ENCODE measurements around the gene SPATA16. TPM values are rescaled to one million over a fixed set of nuclear protein-coding genes. Genes with fewer than 3 reads are reported as not detected.
"Not testable (repeated sequence)": the region's sequence is repeated elsewhere in the genome, so short reads cannot be mapped to it uniquely, and the experiment has no call there.

The SPATA16 gene
- total RNA-seq, 1 donor from 2014 or later, result not detected

DNA sequence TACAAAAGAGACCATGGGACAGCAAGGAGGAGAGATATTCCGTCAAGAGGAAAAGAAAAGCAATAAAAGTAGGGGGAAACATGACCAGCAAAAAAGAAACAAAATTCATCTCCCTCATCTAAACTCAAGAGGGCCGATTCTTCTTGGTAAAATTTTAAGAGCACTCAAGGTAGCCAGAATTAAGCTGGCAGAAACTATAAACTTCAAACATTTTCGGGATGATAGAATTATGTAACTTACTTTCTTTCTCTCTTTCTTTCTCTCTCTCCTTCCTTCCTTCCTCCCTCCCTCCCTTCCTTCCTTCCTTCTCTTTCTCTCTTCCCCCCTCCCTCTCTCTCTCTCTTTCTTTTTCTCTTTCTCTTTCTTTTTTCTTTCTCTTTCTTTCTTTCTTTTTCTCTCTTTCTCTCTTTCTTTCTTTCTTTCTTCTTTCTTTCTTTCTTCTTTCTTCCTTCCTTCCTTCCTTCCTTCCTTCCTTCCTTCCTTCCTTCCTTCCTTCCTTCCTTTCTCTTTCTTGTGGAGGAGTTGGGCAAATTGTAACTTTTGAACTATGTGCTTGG is 180.3 kb downstream of the SPATA16 start:
- DNase-seq (ENCODE audit: low spot score), result not testable (repeated sequence)

DNA sequence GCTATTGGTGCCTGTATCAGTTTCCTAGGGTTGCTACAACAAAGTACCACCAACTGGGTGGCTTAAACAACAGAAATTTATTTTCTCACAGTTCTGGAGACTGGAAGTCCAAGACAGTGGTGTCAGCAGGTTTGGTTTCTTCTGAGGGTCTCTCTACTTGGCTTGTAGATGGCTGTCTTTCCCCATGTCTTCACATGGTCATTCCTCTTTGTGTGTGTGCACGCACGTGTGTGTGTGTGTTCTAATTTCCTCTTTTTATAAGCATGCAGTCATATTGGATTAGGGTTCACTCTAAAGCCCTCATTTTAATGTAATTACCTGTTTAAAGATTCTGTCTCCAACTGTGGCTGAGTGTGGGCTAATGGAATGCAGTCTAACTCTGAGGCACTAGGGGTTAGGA is 182.5 kb downstream of the SPATA16 start:
- DNase-seq (ENCODE audit: low spot score), result no peak

DNA sequence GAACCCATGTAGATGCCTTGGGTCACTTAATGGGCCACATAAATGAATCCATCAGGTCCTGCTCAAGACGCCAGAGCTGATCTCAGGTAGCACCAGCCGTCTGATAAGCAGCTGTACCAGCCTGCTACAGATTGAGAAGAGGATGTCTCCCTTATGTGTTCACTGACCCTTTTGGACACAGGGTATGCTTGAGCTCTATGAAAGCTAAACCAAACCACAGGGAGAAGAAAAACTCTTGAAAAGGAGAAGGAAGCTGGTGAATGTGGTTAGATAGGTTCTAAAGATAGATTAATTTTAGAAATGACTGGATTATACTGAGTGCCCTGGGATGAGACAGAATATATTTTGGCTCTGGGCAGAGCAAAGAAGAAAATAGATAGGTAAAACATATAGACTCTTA is 187.5 kb downstream of the SPATA16 start:
- DNase-seq (ENCODE audit: low spot score), result no peak

DNA sequence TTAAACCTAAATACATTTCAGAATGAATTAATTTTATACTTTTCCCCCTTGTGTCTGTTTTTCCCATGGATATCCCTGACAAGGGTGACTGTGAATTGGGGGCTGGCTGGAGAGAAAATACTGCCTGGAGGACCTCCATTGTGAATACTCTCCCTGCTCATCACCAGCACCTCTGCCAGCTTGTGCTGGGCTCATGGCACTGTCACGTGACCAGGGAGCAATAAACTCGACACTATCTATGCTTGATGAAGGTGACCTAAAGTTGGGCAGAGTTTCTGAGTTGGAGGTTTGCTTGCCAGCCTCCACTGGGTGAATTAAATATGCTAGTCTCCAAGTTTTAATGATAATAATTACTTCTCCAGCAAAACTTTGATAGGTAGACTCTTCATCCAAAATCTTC is 189.5 kb downstream of the SPATA16 start:
- no peak for DNase-seq (ENCODE audit: low spot score)

DNA sequence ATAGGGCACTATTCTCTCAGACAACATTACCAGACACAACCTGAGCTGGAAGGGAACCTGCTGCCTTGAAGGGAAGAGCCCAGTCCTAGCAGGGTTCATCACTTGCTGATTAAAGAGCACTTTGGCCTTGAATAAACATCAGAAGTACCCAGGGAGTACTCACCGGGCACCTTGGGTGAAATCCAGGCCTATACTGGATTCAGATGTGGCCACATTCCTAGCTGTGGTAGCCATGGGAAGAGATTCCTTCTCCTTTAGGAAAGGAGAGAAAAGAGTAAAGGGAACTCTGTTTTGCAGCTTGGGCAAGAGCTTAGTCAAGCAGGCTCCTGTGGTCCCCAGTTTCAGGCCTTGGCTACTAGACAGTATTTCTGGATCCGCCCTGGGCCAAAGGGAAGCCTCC is 195.0 kb downstream of the SPATA16 start:
- DNase-seq (ENCODE audit: low spot score), result no peak

DNA sequence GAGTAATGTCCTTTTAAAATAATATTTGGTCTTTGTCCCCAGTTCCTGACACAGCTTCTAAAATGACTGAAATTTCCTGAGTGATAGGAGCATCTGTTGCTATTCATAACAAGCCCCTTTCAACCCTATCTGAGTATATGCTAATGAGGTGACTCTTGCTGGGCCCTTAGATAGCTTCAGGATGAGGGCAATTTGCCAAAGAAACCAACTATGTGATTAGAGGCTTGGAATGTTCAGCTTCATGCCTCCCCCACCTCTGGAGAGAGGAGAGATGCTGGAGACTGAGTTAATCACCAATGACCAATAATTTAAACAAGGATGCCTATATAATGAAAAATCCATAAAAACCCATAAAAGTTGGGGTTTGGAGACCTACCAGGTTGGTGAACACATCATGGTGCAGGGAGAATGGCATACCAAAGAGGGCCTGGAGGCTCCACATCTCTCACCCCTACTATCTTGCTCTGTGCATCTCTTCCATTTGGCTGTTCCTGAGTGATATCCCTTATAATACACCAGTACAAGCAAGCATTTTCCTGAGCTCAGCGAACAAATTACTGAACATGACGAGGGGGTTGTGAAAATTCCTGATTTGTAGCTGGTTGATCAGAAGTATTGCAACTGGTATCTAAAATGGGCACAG is 201.3 kb downstream of the SPATA16 start:
- DNase-seq (ENCODE audit: low spot score), result no peak

DNA sequence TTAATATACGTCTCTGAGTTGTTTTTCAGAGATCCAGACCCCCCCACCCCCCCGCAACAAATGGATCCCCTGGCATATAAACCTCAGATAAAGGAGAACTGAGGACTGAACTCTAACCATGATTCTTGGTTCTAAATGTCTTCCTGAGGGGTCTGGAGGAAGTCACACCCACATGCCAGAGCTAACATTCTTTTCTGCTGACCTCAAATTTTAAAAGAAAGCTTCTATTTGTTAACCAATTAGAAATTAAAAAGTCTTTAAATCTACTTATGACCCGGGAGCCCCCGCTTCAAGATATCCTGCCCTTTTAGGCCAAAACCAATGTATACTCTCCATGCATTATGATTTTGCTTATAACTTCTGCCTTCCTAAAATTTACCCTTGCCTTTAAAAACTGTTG is 202.2 kb downstream of the SPATA16 start:
- no peak for DNase-seq (ENCODE audit: low spot score)

DNA sequence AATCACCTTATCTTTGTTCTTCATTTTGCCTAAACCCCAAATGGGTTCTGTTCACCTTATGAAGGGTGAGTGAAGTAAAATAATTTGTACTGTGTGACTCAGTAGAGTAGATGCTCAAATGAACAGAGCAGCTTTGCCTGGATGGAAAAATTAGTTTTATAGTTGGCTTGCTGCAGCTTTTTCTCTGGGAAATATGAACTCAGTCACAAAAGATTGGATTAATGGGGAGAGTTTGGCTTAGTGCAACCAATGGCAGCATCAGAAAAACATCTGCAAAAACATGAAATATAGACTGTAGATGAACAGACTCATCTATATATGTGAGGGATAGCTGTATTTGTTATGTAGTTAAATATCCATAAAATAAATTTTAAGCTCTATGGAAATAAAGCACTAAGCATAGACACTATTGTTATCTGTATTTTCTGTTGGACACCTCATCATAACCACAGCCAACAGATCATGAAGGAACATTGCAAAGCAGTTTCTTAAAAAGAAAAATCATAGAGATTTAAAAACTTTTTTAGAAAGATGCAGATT is 209.2 kb downstream of the SPATA16 start:
- no peak for DNase-seq (ENCODE audit: low spot score)

DNA sequence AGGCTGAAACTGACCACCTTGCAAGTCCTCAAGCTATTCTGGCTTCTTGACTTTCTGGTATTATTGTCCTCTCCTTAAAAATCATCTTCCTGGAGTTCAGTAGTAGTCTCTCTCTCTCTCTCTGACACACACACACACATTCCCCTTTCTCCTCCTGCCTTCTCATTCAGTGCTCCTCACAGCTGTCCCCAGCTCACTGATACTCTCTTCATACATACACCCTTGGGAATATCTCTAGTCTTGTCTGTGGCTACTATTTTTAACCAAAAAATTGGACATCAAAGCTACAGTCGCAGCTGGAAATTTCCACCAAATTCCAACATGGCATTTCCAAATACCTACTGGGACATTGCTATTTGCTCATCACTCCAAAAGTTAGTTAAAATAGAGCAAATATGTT is 211.6 kb downstream of the SPATA16 start:
- no peak for DNase-seq (ENCODE audit: low spot score)

DNA sequence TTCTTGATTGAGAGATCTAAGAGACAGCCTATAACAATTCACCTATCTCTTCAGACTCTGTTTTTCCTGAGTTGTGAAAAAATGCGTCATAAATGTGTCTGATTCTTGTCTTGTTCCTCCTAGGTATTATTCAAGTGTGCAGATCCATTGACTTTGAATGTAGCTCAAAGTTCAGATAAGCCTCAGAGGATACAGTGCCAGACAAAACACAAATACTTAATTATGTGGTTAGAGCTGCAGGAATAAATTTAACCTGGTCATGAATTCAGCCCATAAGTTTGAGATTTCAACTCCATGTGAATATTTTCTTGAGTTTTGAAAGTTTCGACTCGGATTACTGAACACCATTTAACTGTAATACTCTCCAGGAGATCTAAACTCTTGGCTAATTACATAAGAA is 216.5 kb downstream of the SPATA16 start:
- no peak for DNase-seq (ENCODE audit: low spot score)

DNA sequence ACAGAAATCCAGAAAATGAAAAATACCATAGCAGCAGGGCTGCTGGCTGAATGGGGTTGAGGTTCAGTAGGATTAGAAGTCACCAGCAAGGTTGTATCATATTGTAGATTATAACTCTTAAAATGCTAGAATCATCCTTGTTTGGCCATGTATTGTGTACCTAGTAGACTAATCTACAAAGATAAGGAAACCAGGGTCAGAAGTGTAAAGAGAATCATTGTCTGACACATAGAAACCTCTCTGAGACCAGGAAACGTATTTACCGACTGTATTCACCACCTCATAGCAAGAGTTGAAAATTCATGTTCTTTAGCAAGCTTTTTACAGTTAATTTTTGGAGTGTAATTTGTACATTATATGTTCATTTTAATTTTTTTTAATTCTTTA is 221.7 kb downstream of the SPATA16 start:
- DNase-seq (ENCODE audit: low spot score), result no peak

DNA sequence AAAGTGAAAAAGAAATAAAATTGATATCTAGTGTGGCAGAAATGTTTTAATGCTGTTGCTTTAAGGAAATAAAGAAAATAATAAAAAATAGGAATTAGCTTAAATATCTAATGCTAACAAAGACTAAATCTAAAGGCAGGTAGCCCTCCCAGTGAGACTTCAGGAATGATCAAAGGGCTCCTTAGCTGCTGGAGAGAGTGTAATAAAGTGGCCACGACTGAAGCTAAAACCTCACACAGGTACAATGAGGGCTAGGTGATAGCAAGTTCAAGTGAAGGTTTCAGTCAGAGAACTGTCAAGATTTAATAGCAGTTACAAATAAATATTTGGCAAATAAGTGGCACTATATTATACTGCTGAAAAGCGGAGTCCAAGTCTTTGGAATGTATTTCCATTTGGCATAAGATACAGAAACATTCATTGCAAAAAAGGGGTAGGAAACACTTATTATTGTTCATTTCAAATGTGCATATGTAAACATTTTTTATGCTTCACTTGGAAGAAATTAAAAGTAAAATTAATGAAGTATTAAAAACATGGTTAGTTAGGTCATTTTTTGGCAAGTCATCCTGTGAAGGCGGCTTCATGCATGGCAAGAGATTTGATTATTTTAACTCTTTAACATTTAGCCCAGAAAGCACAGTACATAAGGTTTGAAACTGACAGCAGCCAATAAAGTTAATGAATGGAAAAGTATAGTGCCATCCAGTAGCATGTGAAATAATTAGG is 222.3 kb downstream of the SPATA16 start:
- no peak for DNase-seq (ENCODE audit: low spot score)

DNA sequence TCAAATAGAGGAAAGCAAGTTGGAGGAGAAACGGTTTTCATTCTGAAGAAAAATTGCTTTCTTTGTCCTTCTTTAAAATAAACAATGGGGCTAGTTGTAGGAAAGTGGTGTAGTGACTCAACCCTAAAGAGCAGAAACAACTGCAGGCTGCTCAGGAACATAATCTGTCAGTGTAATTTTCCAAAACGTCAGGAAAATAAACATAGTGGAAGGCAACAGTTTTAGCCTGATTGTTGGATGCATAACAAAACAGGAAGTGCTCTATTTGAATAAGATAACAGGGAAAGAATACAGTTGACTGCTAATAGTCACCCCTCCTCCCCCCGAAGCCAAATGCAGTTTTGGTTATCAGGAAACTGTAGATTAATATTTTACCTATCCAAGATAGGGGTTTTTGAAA is 222.9 kb downstream of the SPATA16 start:
- DNase-seq (ENCODE audit: low spot score), result no peak

DNA sequence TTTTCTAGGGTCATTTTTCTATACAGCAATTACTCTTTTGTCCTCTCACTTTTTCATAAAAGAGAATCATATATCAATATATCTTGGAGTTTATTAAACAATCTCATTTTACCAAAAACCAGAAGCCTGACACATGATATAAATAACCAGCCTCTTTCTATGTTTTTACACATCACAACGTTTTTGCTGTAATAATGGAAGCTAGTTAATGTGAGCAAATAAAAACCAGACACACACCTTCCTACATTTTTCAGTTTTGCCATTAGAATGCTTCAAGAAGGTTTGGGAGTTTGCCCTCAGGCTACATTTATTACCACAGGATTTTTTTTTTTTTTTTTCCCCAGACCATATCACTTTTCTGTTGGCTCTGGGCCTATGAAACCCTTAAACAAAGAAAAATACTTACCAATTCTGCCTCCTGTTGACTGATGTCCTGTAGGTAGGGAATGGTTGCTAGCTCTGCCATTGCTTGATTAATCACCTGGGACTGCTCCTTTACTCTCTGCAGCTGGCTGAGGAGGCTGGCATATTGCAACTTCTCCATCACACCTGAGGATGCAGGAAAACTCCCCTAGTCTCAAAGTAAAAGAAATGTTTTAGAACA is 225.0 kb downstream of the SPATA16 start:
- DNase-seq (ENCODE audit: low spot score), result no peak

DNA sequence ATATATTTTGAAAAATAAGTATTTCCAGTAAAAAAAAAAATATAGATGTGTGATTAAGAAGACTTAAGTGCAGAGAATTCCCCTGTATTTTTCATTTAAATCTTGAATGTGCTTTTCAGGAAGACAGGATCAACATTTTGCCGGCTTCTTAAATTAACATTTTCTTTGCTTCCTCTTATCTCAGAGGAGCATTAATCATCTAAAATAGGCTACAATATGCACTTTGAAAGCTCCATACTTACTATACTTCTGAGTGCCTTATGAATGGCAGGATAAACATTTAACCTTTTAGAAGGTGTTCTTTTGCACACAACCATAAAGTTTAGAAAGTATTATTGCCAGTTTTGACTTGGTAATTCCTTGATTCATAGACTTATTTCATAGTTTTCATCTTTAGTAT is 226.2 kb downstream of the SPATA16 start:
- DNase-seq (ENCODE audit: low spot score), result no peak

DNA sequence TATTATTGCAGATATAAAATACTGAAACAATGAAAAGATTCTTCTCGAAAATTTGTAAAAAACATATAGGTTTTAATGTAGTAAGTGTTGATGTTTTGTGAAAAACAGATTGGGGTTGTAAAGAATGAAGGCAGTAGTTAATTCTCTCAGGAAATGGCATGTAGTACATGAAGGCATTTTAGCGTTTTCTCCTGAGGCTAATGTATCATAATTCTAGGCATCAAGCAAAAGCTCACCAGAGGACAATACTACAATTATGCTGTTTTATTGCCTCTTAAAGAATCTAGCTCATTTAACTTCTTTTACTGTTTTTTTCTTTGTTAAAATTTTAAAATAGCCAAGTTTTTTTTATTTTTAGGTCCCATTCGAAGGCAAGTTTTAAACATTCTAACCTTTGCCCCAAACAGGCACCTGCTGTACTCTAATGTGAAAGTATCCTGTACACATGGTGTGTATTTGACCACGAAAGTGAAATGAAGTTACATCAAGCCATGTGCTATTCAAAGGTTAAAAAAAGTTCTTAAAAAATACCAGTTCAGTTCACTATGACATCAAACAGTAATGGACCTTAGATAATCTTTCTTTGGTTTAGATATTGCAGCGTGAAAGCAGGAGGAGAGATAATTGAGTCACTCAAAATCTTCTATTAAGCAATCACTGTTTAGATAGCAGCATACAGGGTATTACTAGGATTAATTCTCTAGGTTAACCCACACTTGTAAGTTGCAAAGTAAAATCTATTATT is 227.0 kb downstream of the SPATA16 start:
- no peak for DNase-seq (ENCODE audit: low spot score)

DNA sequence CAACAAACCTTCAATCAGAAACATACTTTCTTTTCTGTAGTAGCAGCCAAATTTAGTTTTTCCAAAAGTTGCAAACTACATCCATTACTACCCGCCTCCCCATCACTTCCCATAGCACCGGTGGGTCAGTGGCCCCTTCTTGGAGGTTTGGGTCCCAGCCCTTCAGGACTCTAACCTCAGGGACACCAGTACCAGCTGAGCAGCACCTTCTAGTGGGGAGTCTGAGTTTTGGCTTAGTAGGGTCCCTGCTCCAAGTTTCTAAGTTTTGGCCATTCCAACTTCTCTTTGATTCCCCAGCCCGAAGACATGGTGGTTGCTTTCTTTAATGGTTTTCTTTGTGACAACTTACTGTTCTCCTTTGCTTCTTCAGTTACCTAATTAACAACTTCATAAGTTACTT is 229.9 kb downstream of the SPATA16 start:
- DNase-seq (ENCODE audit: low spot score), result no peak

DNA sequence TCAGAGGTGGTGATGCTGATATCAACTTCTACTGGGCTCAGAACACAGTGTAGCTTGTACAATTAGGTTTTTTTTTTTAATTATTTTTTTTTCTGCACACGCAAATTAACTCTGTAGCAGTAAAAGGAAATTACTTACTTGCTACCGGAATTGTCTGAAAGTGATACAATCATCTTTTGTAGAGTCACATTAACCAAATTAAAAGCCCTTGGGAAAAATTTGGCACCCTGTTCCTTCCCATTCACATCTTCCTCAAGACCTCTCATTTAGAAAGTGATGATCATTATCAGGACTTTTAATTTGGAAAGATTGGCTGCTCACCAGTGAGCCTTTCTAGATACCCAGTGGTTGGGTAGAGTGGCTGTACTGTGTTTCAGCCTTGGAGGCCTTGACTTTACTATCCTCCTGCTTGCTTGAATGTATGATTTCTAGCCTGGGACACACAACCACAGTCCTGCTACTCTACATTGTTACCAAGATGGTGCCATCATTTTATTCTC is 232.2 kb downstream of the SPATA16 start:
- no peak for DNase-seq (ENCODE audit: low spot score)

DNA sequence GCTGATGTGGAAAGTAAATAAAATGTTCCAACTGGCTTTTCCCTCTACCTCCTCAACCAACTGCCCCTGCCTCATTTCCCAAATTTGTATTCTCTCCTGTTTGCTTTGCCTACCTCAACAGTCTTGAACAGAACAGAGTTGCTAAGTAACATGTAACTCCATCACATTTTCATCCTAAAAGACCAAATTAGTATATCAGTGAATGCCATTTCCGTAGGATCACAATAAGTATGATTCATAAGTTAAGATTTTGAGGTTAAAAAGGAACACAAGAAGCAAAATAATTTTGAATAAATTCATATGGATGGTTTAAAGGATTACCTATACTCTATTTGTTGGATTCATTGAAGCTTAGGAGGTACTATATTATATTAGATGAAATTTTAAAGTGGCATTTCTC is 235.6 kb downstream of the SPATA16 start:
- no peak for DNase-seq (ENCODE audit: low spot score)

DNA sequence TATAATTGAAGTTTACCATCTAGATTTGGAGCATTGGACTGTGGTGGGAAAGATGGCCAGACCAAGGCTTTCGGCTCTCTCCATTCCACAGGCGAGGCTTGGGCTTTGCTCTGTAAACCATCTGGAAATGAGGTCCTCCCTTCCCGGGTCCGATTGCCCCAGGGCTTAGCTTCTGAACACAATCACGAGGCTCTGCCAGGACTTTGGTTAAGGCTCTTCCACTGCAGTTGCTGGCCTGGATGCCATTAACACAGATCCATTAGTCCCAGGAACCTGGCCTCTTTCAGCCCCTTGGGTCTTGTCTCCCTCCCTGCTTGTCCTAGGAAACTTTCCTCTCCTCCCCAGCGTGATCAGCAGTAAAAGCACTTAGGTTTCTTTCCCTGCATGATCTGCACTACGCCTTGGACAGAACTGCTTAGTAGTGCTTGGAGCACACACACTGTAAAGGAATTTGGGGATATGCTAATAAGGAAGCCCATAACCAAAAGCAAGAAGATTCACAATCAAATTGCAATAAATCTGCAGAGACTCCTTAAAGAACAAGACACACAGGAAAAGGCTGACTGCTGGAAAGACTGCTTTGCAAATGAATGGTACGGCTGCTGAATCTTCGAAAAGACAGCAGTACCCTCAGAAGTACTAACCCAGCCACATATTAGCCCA is 236.2 kb downstream of the SPATA16 start:
- no peak for DNase-seq (ENCODE audit: low spot score)

Measured in mesenteric fat pad (tissue), 1 donor.